Hippocampal formation (tissue), 2 donors: Measurements from ENCODE around the gene RPAIN.
A peak's percentile ranks its signal among the peaks of the same experiment; 100 is the strongest.

Source experiments
- DNase-seq, 2 donors: peaks; one replicate each; lab custom pipeline; 2025; lab: John Stamatoyannopoulos, UW

RPAIN gene

GRCh38 chr17:5419959-5420653, at the start of gene RPAIN:
RPAIN (plus strand) TSS chr17:5420182; CDS start chr17:5420211, 29 bp downstream.
- DNase-seq: peak; percentile 96 to 98

- DNase-seq: no peak
Observed at GRCh38 chr17:5370411-5370810, 49.6 kb upstream of the RPAIN start.

- no peak for DNase-seq
Observed at GRCh38 chr17:5373112-5373511, 46.9 kb upstream of the RPAIN start.

- DNase-seq: no peak
Observed at GRCh38 chr17:5378566-5379207, 41.3 kb upstream of the RPAIN start.

- DNase-seq: no peak
Observed at GRCh38 chr17:5379351-5380107, 40.5 kb upstream of the RPAIN start.

- DNase-seq: no peak
Observed at GRCh38 chr17:5380491-5381135, 39.4 kb upstream of the RPAIN start.

GRCh38 chr17:5381542-5381941, 38.4 kb upstream of the RPAIN start:
- DNase-seq: no peak

- DNase-seq: no peak
Observed at GRCh38 chr17:5391678-5392077, 28.3 kb upstream of the RPAIN start.

GRCh38 chr17:5396612-5397011, 23.4 kb upstream of the RPAIN start:
- DNase-seq: no peak

GRCh38 chr17:5399767-5400166, 20.2 kb upstream of the RPAIN start:
- DNase-seq: no peak

GRCh38 chr17:5405400-5405799, 14.6 kb upstream of the RPAIN start:
- DNase-seq: no peak

GRCh38 chr17:5408186-5408585, 11.8 kb upstream of the RPAIN start:
- DNase-seq: no peak

- DNase-seq: no peak
Observed at GRCh38 chr17:5410594-5411272, 9.2 kb upstream of the RPAIN start.

- peak in 1 of 2 donors; percentile 6 for DNase-seq
Observed at GRCh38 chr17:5413682-5414081, 6.3 kb upstream of the RPAIN start.

- DNase-seq: no peak
Observed at GRCh38 chr17:5416901-5417300, 3.1 kb upstream of the RPAIN start.

GRCh38 chr17:5418858-5419355, 1.1 kb upstream of the RPAIN start:
- no peak for DNase-seq

- DNase-seq: peak; percentile 98 to 99
Observed at GRCh38 chr17:5419356-5419958, 525 bp upstream of the RPAIN start, which contains the start of gene NUP88. NUP88 (minus strand) TSS chr17:5419662; CDS start chr17:5419650, 12 bp downstream.

- no peak for DNase-seq
Observed at GRCh38 chr17:5422505-5422904, 2.5 kb downstream of the RPAIN start.

GRCh38 chr17:5424909-5425308, 4.9 kb downstream of the RPAIN start:
- no peak for DNase-seq

- DNase-seq: no peak
Observed at GRCh38 chr17:5425826-5426225, 5.8 kb downstream of the RPAIN start.
